Vein endothelial cell (primary cell): ENCODE data around the gene RPS13. TPM values are rescaled to one million over a fixed set of nuclear protein-coding genes. Genes with fewer than 3 reads are reported as not detected.

ENCODE experiments used
- small RNA-seq: library from RNA; depleted of rRNA; stranded (forward); fragments of <200 nt; gene quantifications from one replicate; pipeline ENCODE3, GENCODE V24; 2012
- total RNA-seq: library from RNA; depleted of rRNA; stranded (reverse); fragments of >200 nt; gene quantifications from 2 replicates; pipeline ENCODE4 v1.2.3, GENCODE V29; 2012

RPS13 gene
- total RNA-seq: 820 and 972 TPM in 2 replicates

GRCh38 chr11:17077520-17078401 is at the start of gene RPS13:
Gene RPS13, minus strand, starts transcription at chr11:17077667. Its CDS starts 26 bp downstream, at chr11:17077641.

Small RNA genes within 50 kb of the gene (small RNA-seq; reads per million reads assigned to genes)
- gene RNU6-593P: not detected
- gene SNORD14A: 1,196 reads per million, percentile 100 among the genes with 10 or more reads in this experiment
- not detected for gene SNORD14B

Other genes with a start within 250 kb of the RPS13 start
- 1.6 and 2.1 TPM in 2 replicates for gene PLEKHA7, start 63.3 kb downstream of the RPS13 start, total RNA-seq
- 99.3 and 128 TPM in 2 replicates for gene PIK3C2A, start 130.3 kb upstream of the RPS13 start, total RNA-seq
- 51.6 and 66.6 TPM in 2 replicates for gene NUCB2, start 199.1 kb upstream of the RPS13 start, total RNA-seq